Measurements from ENCODE around the gene VWA3A.
A peak's percentile ranks its signal among the peaks of the same experiment; 100 is the strongest.

DNA sequence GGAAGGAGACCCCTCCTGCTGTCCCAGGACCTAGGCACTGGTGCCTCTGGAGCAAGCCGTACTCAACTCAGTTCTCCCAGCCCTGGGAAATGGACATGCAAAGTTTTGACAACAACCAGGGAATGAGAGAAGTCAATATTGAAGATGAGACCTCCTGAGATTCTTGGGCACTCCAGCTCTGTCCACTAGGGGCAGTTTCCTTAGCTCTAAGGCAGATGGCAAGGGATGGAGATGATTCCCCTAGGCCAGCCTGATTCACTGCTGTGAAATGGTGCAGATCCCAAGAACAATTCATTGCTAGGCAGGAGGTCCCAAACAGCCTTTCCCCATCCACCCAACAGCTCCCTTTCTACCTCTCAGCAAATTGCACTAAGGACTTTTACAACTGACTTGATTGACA is 49.4 kb downstream of the VWA3A start:
- TF ChIP-seq, protein P1, sequence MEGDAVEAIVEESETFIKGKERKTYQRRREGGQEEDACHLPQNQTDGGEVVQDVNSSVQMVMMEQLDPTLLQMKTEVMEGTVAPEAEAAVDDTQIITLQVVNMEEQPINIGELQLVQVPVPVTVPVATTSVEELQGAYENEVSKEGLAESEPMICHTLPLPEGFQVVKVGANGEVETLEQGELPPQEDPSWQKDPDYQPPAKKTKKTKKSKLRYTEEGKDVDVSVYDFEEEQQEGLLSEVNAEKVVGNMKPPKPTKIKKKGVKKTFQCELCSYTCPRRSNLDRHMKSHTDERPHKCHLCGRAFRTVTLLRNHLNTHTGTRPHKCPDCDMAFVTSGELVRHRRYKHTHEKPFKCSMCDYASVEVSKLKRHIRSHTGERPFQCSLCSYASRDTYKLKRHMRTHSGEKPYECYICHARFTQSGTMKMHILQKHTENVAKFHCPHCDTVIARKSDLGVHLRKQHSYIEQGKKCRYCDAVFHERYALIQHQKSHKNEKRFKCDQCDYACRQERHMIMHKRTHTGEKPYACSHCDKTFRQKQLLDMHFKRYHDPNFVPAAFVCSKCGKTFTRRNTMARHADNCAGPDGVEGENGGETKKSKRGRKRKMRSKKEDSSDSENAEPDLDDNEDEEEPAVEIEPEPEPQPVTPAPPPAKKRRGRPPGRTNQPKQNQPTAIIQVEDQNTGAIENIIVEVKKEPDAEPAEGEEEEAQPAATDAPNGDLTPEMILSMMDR (IDR thresholded peaks at IDR 0.05), result peak; percentile 60
- TF ChIP-seq ZFX (IDR thresholded peaks at IDR 0.05; ENCODE audit: borderline replicate concordance), result no peak

Measured in 22Rv1 (cell line).